Muscle of back (tissue), 11 donors: ENCODE results near the gene MYO3B. TPM values are rescaled to one million over a fixed set of nuclear protein-coding genes. Genes with fewer than 3 reads are reported as not detected.

Experiments
- DNase-seq, 3 donors: peaks; one replicate each; pipeline versions ENCODE4 v3.0.0 to v3.0.0-alpha.2; 2013
- polyA plus RNA-seq, 10 donors: library from polyadenylated mRNA; unstranded; fragments of 120-200 nt; gene quantifications; one replicate each; pipeline ENCODE4 v1.2.1, GENCODE V29; 2013; ENCODE audit not compliant: insufficient read length in 10 of 10

MYO3B gene
- polyA plus RNA-seq, 10 donors = 0.07 to 1.1 (median 0.16) TPM

DNA sequence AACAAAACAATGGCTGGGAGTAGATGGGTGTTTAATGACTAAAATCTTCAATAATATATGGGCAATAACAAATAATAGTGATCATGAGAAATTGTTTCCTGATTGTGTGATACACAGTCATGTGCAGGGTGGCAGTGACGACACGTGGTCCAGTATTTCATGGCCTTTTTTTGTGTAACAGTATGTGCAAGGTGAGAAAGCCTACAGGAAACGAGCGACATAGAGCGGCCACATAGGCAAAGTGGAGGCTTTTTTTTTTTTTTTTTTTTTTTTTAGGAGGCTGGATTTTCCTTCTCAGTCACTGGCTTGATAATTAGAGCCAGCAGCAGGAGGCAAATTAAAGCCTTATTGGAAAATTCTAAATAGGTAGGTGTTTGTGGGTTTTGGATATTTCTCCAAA, 123.7 kb downstream of the MYO3B start:
- DNase-seq = no peak

DNA sequence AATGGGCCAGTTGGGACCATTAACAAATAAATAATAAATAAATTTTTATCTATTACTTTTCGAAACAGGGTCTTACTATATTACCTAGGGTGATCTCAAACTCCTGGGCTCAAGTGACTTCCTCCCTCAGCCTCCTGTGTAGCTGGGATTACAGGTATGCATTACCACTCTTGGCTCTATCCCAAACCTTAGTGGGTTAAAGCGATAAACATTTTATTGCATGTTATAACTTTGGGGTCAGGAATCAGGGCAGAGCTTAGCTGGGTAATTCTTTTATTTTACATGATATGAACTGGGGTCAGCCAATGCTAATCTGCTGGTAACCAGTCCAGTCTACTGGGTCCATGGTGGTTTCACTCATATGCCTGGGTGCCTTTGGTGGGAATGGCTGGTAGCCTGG, 127.8 kb downstream of the MYO3B start:
- DNase-seq = no peak

DNA sequence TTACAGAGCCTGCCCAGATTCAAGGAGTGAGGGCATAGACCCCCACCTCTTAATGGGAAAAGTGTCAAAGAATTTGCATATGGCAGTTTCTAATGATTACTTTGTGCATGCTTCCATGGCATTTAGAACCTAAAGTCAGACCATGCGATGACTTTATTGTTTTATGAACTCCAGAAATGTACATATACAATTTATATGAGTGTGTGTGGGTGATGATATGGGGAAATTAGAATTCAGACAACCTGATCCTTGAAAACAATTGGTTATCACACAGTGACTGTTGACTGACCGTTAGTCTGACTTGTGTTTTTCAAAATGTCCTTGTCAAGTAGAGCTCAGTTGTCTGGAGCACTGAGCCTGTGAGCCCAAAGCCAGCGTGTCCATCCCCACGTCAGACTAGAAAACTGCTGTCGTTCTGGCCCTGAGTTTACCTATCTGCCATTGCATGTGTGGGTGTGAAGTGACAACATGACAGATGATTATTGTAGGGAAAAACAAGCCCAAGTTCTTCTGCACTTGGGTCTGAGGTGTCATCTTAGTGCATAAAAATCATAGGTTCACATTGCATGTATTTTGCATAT, 128.4 kb downstream of the MYO3B start:
- DNase-seq = no peak

DNA sequence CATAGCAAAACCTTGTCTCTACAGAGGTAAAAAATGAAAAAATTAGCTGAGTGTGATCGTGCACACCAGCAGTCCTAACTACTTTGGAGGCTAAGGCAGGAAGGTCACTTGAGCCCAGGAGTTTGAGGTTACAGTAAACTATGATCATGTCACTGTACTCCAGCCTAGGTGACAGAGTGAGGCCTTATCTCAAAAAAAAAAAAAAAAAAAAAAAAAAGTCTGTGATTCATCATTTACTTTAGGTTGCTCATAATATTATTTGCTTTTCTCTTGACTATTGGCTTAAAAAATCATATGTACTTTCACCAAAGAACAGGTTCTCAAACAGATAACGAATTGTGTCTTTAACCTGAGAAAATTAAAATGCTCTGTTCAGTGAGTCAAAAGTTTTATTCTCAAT, 129.1 kb downstream of the MYO3B start:
- no peak for DNase-seq

DNA sequence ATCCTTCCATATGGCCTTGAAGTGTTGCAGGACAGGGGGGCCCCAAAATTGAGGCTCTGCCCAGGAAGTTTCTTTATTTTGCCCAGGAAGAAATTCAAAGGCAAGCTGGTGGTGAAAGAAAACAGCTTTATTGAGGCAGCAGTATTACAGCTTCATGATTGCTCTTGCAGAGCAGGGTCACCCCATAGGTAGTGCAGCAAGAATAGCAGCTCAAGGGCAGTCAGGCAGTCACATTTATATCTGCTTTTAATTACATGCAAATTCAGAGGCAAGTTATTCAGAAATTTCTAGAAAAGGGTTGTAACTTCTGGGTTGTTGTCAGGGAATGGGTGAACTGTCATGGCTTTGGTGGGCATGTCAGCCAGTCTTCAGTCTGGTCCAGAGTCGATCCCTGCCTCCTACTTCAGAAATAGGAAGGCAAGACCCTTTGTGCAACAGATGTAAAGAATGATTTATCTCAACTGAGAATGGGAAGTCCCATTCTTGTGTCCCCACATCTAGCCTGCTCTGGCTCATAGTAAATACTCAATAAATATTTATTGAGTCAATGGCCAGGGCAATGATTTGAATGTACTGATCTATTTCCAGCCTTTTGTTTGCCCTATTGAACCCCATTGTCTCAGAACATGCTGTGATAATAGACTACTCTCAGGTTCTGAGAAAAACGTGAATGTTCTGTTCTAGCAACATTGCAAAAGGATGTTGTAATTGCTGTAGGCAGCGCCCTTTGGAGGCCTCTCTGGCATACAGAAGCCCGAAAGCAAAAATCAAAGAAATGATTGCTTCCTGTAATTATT, 129.8 kb downstream of the MYO3B start:
- DNase-seq = no peak

DNA sequence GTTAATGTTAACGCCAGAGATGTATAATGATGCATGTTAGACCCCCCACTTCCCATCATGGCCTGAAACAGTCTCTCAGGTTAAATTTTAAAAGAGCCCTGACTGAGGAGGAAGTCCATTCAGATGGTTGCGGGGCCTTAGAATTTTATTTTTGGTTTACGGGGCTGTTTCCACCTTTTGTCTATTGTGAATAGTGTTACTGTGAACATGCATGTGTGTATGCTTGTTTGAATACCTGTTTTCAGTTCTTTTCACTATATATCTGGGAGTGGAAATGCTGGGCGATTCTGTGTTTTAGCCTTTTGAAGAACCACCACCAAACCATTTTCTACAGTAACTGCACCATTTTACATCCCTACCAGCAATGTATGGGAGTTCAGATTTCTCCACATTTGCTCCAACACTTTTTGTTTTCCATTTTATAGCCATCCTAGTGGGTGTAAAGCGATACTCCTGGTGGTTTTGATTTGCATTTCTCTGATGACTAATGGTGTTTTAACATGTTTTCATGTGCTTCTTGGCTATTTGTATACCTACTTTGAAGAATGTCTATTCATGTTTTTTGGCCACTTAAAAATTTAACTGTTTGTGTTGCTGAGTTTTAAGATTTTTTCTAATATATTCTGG, 133.0 kb downstream of the MYO3B start:
- no peak for DNase-seq

DNA sequence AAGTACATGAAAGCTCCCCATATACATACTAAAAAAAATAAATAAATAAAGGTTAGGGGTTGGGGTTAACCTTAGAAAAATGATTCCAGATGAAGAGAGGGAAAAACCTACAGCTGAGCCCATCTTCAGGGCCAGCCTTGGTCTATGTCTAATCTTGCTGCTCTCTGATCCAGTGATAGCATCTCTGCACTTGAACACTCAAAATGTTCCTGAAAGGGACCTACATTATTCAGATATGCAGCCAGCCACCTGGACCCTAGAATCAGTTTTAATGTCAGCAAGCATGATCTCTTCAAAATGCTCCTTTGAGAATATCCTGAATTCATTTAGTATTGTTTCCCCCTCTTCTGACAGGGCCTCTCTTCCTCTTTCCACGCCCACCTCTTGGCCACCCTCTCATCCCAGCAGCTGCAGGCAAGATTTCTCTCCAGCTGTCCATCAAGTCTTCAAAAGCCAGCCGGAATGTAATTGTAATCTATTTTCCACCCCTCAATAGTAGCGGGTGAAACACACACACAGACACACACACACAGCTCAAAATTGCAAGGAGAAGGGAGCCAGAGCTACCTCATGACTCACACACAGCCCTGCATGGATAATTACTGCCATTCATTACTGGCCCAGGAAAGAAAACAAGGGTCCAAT, 135.5 kb downstream of the MYO3B start:
- DNase-seq = peak; percentile 10 to 27 (median 16)

DNA sequence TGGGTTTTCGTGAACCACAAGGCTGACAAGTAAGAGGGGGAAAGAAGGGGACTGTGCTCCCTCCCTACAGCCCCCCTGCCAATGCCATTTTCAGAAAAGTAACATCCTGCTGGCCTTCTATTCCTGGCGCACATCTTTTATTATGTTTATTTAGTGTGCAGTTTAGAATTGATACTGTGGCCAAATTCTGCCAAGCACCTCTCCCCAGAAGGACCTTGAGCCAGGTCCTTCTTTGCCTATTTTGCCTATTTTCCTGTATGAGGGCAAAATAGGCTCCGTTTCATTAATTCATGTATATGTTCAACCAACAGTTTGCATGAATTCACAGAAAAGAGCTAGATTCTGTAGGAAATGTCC, 136.0 kb downstream of the MYO3B start:
- no peak for DNase-seq

DNA sequence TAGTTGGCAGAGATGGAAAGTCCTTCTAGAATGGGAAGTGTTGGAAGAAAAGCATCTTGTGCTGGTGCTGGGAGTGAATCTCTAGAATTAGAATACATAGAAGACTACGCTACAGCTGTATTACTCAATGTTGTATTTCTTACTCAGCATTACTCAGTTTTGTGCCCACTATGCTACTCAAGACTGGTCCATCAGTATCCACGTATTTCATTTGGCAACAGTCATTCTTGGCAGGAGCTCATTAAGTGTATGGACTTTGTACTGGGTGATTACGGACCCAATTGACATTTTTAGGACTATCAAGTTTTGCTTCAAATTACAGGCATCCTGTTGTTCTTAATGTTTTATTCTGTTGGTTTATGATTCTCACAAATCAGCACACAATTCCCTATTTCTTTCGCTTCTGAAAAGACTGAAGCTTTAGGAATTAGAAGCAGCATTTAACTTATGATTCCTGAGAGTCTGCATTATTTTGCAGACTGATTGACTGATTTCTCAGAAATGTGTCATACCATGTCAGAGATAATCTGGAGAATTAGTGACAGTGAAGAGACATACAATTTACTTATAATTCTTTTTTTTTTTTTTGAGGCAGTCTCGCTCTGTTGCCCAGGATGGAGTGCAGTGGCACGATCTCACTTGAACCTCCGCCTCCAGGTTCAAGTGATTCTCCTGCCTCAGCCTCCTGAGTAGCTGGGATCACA, 136.9 kb downstream of the MYO3B start:
- DNase-seq = no peak

DNA sequence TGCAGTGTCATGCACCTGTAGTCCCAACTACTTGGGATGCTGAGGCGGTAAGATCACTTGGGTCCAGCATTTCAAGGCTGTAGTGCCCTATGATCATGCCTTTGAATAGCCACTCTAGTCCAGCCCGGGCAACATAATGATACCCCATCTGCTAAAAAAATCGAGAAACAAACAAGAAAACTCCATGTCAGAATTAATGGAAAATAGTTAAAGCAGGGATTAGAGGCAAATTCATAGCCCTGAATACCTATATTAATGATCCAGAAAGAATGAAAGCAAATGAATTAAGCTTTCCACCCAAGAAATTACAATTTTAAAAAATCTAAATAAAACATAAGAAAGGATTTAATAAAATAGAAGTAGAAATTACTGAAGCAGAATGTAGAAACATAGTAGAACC, 143.0 kb downstream of the MYO3B start:
- DNase-seq = no peak

DNA sequence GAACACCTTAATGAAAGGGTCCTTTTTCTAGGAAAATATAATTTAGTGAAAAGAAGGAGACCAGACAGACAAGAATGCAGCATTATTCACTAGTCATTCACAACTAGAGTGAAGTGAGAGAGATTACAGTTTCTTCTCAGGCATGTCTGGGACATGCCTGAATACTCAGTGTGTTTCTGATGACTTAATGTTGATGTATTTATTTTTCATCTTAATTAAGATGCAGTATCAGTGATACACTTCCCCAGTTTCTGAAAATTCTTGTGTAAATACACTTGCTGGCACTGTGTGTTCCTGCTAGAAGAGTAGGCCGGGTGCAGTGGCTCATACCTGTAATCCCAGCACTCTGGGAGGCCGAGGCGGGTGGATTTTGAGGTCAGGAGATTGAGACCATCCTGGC, 143.6 kb downstream of the MYO3B start:
- DNase-seq = no peak

DNA sequence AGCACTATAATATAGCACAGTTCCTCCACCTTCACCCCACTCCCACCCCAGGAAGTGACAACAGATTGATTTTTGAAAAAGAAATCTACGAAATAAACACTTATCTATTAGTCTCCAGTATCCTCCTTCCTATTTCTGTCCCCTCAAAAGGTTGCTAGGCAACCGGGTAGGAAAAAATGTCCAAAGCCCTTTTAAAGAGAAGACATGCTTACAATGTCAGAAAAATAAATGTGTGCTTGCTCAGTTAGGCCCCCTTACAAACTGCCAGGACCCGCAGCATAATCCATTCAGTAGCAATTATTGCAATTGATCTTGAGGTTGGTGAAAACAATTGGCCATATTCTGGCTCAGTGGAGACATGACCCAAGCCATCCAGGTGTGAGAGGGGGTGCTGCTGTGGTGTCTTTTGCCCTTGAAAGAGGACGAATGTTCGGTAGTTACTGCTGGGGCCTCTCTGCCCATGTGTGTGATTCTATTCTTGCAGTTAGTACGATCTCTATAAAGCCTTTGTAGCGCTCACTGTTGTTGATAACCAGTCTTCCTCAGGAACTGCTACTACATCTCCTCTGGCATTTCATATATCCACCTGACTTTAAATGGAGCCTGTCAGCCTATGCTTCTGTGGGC, 144.3 kb downstream of the MYO3B start:
- DNase-seq = no peak

DNA sequence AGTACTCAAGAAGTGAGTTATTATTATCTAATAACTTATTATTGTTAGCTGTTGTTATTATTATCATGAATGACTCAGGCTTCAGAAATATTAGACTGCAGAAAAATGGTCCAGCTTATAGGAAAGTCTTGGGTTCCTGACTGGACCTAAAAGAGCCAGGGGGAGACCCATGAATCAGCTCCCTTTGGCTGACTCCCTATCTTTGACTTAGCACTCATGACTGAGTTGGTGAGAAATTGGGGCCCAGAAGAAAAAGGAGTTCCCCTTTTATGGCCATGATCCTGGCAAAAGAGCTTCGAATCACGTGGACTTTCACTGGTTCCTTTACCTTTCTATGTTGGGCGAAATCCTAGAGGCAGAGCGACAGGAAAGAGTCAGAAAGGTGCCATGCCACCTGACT, 145.8 kb downstream of the MYO3B start:
- no peak for DNase-seq

DNA sequence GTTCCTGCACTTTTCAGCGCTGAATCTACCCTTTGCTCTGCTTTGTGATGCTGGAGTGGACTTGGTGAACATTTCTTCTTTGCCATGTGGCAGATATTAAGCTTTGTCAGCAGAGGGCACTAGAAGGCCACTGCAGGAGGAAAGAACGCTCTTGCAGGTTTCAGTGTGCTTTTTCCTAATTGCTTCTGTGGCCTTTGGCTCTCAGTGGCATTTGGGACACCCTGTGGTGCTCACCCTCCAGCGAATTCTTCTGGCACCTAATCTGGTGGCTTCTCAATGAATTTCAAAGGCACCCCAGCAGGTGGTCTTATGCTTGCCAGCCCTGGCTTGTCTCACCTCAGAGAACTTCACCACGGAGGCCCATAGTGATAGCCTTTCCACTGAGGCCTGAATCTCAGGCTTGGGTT, 146.7 kb downstream of the MYO3B start:
- DNase-seq = peak in 2 of 3 donors; percentile 12 to 19

DNA sequence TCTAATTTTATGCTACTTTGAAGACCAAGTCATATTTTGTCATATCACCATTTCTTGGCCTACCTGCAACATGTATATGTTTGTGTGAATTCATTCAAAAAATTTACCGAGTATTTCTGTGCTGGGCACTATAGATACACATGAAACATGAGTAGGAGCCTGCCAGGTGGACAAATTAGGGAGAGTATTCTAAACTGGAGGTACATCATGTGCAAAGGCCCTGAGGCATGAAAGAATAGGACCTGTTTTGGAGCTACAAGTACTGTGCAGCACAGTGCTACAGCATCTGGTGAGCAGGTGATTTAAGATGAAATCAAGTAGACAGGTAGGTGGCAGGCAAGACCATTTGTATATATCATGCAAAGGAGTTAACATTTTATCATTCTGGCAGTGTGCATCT, 152.9 kb downstream of the MYO3B start:
- DNase-seq = no peak

DNA sequence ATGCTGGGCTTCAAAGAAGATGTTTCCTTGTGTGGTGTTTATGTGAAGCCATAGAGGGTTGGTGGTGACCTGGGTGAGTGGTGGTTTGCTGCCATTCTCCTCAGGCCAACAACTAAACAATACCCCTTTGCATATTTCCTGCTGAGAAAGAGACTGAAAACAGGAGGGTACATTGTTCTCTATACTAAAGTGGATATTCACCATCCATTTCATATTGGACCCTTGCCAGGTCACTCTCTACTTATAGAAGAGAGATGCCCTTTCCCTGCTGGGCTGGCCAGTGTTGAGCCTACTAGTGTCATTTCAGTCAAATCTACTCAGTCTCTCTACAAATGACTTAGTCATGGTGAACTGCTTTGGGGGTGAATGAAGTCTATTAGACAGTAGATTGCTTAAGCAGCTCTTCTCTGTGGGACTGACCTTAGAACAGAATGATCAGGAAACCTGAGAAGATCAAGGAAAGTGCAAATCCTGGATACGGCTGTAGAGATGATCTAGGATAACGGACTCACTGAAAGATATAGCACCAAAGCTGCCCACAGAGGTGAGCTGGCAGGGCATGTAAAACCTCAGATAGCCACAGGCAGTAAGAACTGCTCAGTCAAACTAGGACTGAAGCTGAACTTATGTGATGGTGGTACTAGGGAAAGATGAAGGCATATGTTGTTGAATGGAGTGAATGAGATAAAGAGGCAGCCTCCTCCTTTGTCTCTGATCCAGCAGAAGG, 154.9 kb downstream of the MYO3B start:
- no peak for DNase-seq

DNA sequence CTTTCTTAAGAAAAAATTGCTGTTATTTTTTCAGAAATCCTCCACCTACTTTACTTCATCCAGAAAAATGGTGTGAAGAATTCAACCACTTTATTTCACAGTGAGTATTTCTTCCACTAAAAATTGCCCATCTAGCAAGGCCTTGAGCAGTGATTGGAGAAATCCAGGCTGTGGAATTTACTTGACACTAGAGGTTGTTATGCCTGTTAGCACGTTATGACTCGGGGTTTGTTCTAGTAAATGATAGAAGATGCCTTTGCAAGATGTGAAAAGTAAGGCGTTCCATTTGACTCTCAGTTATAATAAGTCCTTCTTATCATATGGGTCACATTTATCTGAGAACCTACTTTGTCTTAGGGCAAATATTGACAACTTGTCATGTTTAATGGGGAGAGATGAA, 157.4 kb downstream of the MYO3B start:
- DNase-seq = no peak

DNA sequence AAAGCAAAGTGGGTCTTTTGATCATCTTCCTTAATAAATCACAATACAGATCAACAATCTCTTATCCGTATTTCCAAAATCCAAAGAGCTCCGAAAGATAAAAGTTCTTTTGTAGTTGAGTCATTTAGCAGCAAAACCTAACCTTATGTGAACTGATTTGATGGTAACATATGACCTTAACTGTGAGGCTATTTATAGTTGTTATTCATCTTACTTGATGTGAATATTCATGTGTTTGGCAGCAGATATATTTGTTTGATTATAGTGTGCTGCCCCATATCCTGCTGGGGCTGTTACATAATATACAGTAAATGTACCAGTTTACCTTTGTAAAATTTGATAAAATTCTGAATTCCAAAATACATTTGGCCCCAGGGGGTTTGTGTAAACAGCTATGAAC, 158.5 kb downstream of the MYO3B start:
- DNase-seq = no peak

DNA sequence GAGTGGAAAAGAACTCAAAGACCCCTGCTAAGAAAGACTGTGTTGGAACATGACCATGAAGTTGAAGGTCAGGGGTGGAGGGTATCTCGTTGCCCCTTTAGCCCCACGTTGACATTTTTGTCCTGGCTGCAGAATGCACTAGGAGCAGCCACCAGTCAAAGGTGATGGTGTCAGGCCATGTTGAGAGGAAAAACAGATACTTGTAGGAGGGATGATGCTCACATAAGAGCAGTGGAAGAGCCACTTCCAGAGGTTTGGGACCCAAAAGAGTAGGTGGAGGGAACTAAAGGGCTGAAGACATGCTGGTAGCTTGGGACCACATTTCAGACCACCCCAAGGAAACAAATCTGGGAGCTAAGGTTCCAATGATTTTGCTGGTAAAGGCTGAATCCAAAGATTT, 159.0 kb downstream of the MYO3B start:
- DNase-seq = no peak

DNA sequence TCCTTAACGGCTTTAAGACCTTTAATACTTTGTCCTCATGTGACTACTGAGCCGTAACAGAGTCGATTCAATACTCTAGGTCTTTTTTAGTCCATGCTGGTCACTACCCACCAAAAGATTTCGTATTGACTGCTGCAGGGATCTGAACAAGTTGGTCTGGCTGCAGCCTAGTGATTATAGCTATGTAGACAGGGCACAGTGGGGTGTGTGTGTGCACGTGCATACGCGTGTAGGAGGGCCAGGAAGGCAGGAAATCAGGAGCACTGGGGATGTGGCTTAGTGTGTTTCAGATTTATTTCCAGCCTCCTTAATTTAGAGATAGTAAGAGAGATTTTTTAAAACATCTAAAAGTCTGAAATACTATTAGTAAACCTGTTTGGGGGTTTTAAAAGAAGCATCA, 161.4 kb downstream of the MYO3B start:
- DNase-seq = no peak
